Measurements from ENCODE around the gene ASF1A. TPM values are rescaled to one million over a fixed set of nuclear protein-coding genes. Genes with fewer than 3 reads are reported as not detected.

ASF1A gene
- total RNA-seq, 2 experiments from 2014 or later: 37.3 to 46.0 TPM

- H3K4me1 ChIP-seq (ENCODE audit: insufficient read depth, low read length, poor library complexity, severe bottlenecking): peaks cover 53% of the 10 kb centered on the region
- no TSS peak for BruUV-seq (replicated peaks)
- peak overlapping the region; percentile 80 for H3K4me2 ChIP-seq (ENCODE audit: low read length)
Observed at GRCh38 chr6:118882314-118882905, 11.5 kb upstream of the ASF1A start.

DNA sequence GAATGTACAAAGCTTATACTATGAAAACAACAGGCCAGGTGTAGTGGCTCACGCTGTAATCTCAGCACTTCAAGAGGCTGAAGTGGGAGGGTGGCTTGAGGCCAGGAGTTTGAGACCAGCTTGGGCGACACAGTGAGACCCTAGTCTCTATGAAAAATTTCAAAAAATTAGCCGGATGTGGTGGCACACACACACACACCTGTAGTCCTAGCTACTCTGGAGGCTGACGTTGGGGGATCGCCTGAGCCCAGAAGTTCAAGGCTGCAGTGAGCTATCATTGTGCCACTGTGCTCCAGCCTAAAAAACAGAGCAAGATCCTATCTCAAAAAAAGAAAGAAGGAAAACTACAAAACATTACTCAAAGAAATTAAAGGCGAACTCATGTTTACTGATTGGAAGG is 7.3 kb upstream of the ASF1A start:
- Histone ChIP-seq H3K4me2 (ENCODE audit: low read length) (no peak overlapping the region), H3K4me1 (ENCODE audit: insufficient read depth, low read length, poor library complexity, severe bottlenecking) (peaks cover 59% of the 10 kb centered on the region), H2AFZ (ENCODE audit: low read length) (no peak overlapping the region), H4K20me1 (ENCODE audit: insufficient read depth, low read length) (no peaks in the 10 kb centered on the region), H3K9me3 (ENCODE audit: low read length) (no peaks in the 10 kb centered on the region), H3K79me2 (ENCODE audit: insufficient read depth, low read depth, low read length) (peaks cover 49% of the 10 kb centered on the region), H3K27ac (ENCODE audit: low read depth, low read length, poor library complexity, severe bottlenecking) (no peak overlapping the region), H3K36me3 (ENCODE audit: insufficient read depth, low read length) (peaks cover 4% of the 10 kb centered on the region; the same call in 1 of the 2 replicates), H3K9me2 (ENCODE audit: insufficient read depth, low read length) (no peaks in the 10 kb centered on the region), H3K4me3 (ENCODE audit: low read depth, low read length, poor library complexity, severe bottlenecking) (no peak overlapping the region)
- no TSS peak for BruUV-seq (replicated peaks)
- intact Hi-C loops (cut with micrococcal nuclease; ENCODE audit: unreplicated experiment): no loop called here
- no peak for DNase-seq (ENCODE audit: low spot score)
- CTCF ChIA-PET (ENCODE audit: unreplicated experiment): no interaction called here
- TF ChIP-seq EZH2phosphoT487 (IDR thresholded peaks at IDR 0.05; ENCODE audit: borderline replicate concordance, low read depth, low read length) (no peak), CTCF (conservative IDR thresholded peaks at IDR 0.05; ENCODE audit: low read length) (no peak)
- POLR2A ChIA-PET: interaction anchor here (1.0 to 2.0 kb wide), 2 partner anchors 10 to 250 kb away, joined by 4 to 6 read pairs; no protein-coding TSS in a partner anchor

More at GRCh38 chr6:118882314-118882905, 11.5 kb upstream of the ASF1A start:
- TF ChIP-seq CTCF (conservative IDR thresholded peaks at IDR 0.05; ENCODE audit: low read length): no peak
- TF ChIP-seq EZH2phosphoT487 (IDR thresholded peaks at IDR 0.05; ENCODE audit: borderline replicate concordance, low read depth, low read length): no peak
- no peaks in the 10 kb centered on the region for H4K20me1 ChIP-seq (ENCODE audit: insufficient read depth, low read length)
- H3K9me3 ChIP-seq (ENCODE audit: low read length): no peaks in the 10 kb centered on the region
- no peaks in the 10 kb centered on the region for H3K9me2 ChIP-seq (ENCODE audit: insufficient read depth, low read length)
- H3K36me3 ChIP-seq (ENCODE audit: insufficient read depth, low read length): 0 out of 2 replicates have a peak, but pooled peaks cover 4% of the 10 kb centered on the region
- DNase-seq (ENCODE audit: low spot score): no peak
- ChIA-PET CTCF (ENCODE audit: unreplicated experiment) (interaction anchor here (0.9 to 1.4 kb wide), 6 partner anchors 7 to 46 kb away, joined by 3 to 6 read pairs (median 3); partner anchors contain the start of gene ASF1A), POLR2A (interaction anchor here (0.6 to 3.7 kb wide), 7 partner anchors 9 to 69 kb away, joined by 3 to 88 read pairs (median 3); partner anchors contain the start of gene ASF1A)
- H2AFZ ChIP-seq (ENCODE audit: low read length): peak overlapping the region; percentile 24; the same call in 1 of the 2 replicates
- H3K4me3 ChIP-seq (ENCODE audit: low read depth, low read length, poor library complexity, severe bottlenecking): no peak overlapping the region
- H3K79me2 ChIP-seq (ENCODE audit: insufficient read depth, low read depth, low read length): peaks cover 56% of the 10 kb centered on the region; the same call in 1 of the 2 replicates
- peak overlapping the region; percentile 58 for H3K27ac ChIP-seq (ENCODE audit: low read depth, low read length, poor library complexity, severe bottlenecking)
- intact Hi-C loops (cut with micrococcal nuclease; ENCODE audit: unreplicated experiment): no loop called here

DNA sequence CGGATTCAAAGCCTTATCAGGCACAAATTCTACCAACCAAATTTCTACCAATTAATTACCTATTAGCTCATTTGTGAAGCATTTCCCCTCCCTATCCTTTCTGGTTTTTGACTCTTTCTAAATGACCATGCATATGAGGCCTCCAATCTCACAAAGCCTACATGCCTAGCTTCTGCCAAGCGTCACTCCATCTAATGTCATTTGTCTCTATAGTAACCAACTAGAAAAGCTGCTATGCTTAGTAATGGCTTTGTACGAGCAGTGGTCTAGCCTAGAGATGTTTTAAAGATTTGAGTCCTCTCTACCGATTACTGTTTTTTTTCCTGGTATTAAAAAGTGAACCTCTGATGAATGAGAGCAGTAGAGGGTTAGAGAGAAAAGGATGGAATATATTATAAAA is 4.8 kb upstream of the ASF1A start:
- peaks cover 42% of the 10 kb centered on the region for H3K79me2 ChIP-seq (ENCODE audit: insufficient read depth, low read depth, low read length)
- H3K4me2 ChIP-seq (ENCODE audit: low read length): no peak overlapping the region
- CTCF ChIA-PET (ENCODE audit: unreplicated experiment): interaction anchor here (0.5 kb wide), 1 partner anchor 182 kb away, joined by 3 read pairs; no protein-coding TSS in a partner anchor
- no peak for TF ChIP-seq EZH2phosphoT487 (IDR thresholded peaks at IDR 0.05; ENCODE audit: borderline replicate concordance, low read depth, low read length)
- no peak for TF ChIP-seq CTCF (conservative IDR thresholded peaks at IDR 0.05; ENCODE audit: low read length)
- H3K27ac ChIP-seq (ENCODE audit: low read depth, low read length, poor library complexity, severe bottlenecking): no peak overlapping the region
- no peaks in the 10 kb centered on the region for H3K9me3 ChIP-seq (ENCODE audit: low read length)
- no TSS peak for BruUV-seq (replicated peaks)
- no peak overlapping the region for H2AFZ ChIP-seq (ENCODE audit: low read length)
- H3K4me3 ChIP-seq (ENCODE audit: low read depth, low read length, poor library complexity, severe bottlenecking): no peak overlapping the region
- peaks cover 45% of the 10 kb centered on the region for H3K4me1 ChIP-seq (ENCODE audit: insufficient read depth, low read length, poor library complexity, severe bottlenecking)
- no peaks in the 10 kb centered on the region for H4K20me1 ChIP-seq (ENCODE audit: insufficient read depth, low read length)
- no peak for DNase-seq (ENCODE audit: low spot score)
- peaks cover 4% of the 10 kb centered on the region; the same call in 1 of the 2 replicates for H3K36me3 ChIP-seq (ENCODE audit: insufficient read depth, low read length)
- POLR2A ChIA-PET: interaction anchor here (0.6 to 9.3 kb wide), 7 partner anchors 6 to 196 kb away, joined by 3 to 88 read pairs (median 3); no protein-coding TSS in a partner anchor
- no peaks in the 10 kb centered on the region for H3K9me2 ChIP-seq (ENCODE audit: insufficient read depth, low read length)
- intact Hi-C loops (cut with micrococcal nuclease; ENCODE audit: unreplicated experiment): no loop called here
